HFFc6 (cell line): Measurements from ENCODE around the gene TLE5. TPM values are rescaled to one million over a fixed set of nuclear protein-coding genes. Genes with fewer than 3 reads are reported as not detected.

Source experiments
- DNase-seq: peaks from one replicate; pipeline ENCODE4 v3.0.0-alpha.2; 2018
- H3K27ac Mint-ChIP-seq: 2 replicates; pipeline ENCODE4 v1.8.0; 2020; ENCODE audit warnings: mild to moderate bottlenecking, mixed read lengths
- H3K27me3 Mint-ChIP-seq: 2 replicates; pipeline ENCODE4 v1.8.0; 2021; ENCODE audit warnings: mild to moderate bottlenecking, moderate library complexity, mixed read lengths; ENCODE audit not compliant: insufficient read depth
- H3K36me3 Mint-ChIP-seq: 2 replicates; pipeline ENCODE4 v1.8.0; 2021; ENCODE audit warnings: low read depth, mixed read lengths
- H3K4me1 Mint-ChIP-seq: 2 replicates; pipeline ENCODE4 v1.8.0; 2020; ENCODE audit warnings: low read depth, mixed read lengths
- H3K4me3 Mint-ChIP-seq: 2 replicates; pipeline ENCODE4 v1.8.0; 2020; ENCODE audit warnings: mild to moderate bottlenecking, moderate library complexity, mixed read lengths
- H3K9me3 Mint-ChIP-seq: 2 replicates; pipeline ENCODE4 v1.8.0; 2020; ENCODE audit warnings: mild to moderate bottlenecking, mixed read lengths
- CTCF ChIP-seq: fragments of 200-600 bp; sonication (generic); IDR thresholded peaks from 2 replicates; pipeline ENCODE4 v1.5.0; 2021; ENCODE audit warnings: antibody characterized with exemption, mild to moderate bottlenecking
- total RNA-seq, 6 experiments: library from RNA; stranded (reverse); fragmentation: NEBNext Ultra II Directional; extraction: Animal tissue kit (Norgen Biotek cat#: 25700); gene quantifications; 2 replicates in 1 of 6; 3 replicates in 5 of 6; pipeline ENCODE4 v1.2.3, GENCODE V29; 2021

The TLE5 gene
- total RNA-seq, 6 experiments from 2014 or later, result 332 to 383 (median 356) TPM

DNA sequence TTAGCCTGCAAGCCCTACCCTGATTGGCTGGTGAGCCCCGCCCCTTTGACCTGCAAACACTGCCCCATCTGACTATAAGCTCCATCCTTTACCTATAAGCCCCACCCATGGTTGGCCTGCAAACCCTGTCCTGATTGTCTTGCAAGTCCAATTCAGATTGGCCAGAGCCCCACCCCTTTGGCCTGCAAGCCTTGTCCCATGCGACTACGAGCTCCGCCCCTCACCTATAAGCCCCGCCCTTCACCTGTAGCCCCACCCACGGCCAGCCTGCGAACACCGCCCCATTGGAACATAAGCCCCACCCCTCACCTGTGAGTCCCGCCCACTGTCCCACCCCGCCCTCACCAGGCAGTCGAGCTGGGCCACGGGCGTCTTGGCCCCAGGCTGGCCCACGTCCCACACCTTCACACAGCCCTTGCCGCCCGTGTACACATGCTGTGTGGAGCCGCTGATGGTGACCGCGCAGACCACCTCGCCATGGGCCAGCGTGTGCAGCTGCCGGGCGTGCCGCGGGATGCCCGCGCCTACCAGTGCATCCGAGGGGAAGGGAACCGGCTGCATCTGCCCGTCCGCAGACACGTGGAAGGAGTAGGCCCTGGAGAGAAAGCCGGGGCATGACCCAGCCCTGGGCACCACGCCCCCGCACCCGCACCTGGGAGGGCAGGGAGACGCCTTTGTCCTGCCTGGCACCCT lies 56.1 kb downstream of the TLE5 start:
- Mint-ChIP-seq H3K4me1 (no peaks in the 10 kb centered on the region), H3K4me3 (no peak overlapping the region), H3K27ac (no peak overlapping the region), H3K36me3 (no peaks in the 10 kb centered on the region), H3K9me3 (no peaks in the 10 kb centered on the region), H3K27me3 (peaks cover 24% of the 10 kb centered on the region)
- DNase-seq, result no peak
- TF ChIP-seq CTCF, result no peak

GRCh38 chr19:3005345-3005744 lies 57.0 kb downstream of the TLE5 start:
- Mint-ChIP-seq H3K9me3 (no peaks in the 10 kb centered on the region), H3K27me3 (peaks cover 24% of the 10 kb centered on the region), H3K36me3 (no peaks in the 10 kb centered on the region), H3K4me1 (no peaks in the 10 kb centered on the region), H3K27ac (no peak overlapping the region), H3K4me3 (no peak overlapping the region)
- no peak for DNase-seq
- TF ChIP-seq CTCF, result no peak

GRCh38 chr19:3004522-3004921 lies 57.8 kb downstream of the TLE5 start:
- no peak for TF ChIP-seq CTCF
- no peak for DNase-seq
- no peak overlapping the region for H3K4me3 Mint-ChIP-seq
- no peaks in the 10 kb centered on the region for H3K9me3 Mint-ChIP-seq
- no peak overlapping the region for H3K27ac Mint-ChIP-seq
- H3K4me1 Mint-ChIP-seq, result no peaks in the 10 kb centered on the region
- no peaks in the 10 kb centered on the region for H3K36me3 Mint-ChIP-seq
- peaks cover 24% of the 10 kb centered on the region for H3K27me3 Mint-ChIP-seq

GRCh38 chr19:3003046-3003445 lies 59.2 kb downstream of the TLE5 start:
- Mint-ChIP-seq H3K9me3 (peaks cover 6% of the 10 kb centered on the region), H3K4me1 (no peaks in the 10 kb centered on the region), H3K27ac (no peak overlapping the region), H3K27me3 (peaks cover 22% of the 10 kb centered on the region), H3K36me3 (no peaks in the 10 kb centered on the region), H3K4me3 (no peak overlapping the region)
- TF ChIP-seq CTCF, result no peak
- DNase-seq, result no peak

Other genes starting within 250 kb of the TLE5 start
- gene ZNF554, start 242.6 kb downstream of the TLE5 start, total RNA-seq, result 1 to 10 TPM; 1.6 to 2.4 (median 2.2) TPM
- gene ZNF555, start 221.0 kb downstream of the TLE5 start, total RNA-seq, result 1 to 10 TPM; 3.7 to 5.6 (median 3.8) TPM
- gene ZNF556, start 195.2 kb downstream of the TLE5 start, total RNA-seq, result not detected
- gene ZNF57, start 161.6 kb downstream of the TLE5 start, total RNA-seq, result 1 to 10 TPM; 1.7 to 2.4 (median 1.8) TPM
- 1 to 10 TPM; 1.7 to 2.6 (median 2.2) TPM for gene ZNF77, start 117.5 kb downstream of the TLE5 start, total RNA-seq
- 1 to 10 TPM in 5 of 6 experiments, under 1 TPM in 1; 0.82 to 3.0 (median 1.2) TPM for gene TLE6, start 84.9 kb downstream of the TLE5 start, total RNA-seq
- under 1 TPM in 4 of 6 experiments, not detected in 2; 0.15 to 0.67 (median 0.46) TPM for gene TLE2, start 33.2 kb downstream of the TLE5 start, total RNA-seq
- 10 to 100 TPM; 72.0 to 86.0 (median 77.6) TPM for gene GNA11, start 31.9 kb upstream of the TLE5 start, total RNA-seq
- gene GNA15, start 73.5 kb upstream of the TLE5 start, total RNA-seq, result not detected
- gene S1PR4, start 116.3 kb upstream of the TLE5 start, total RNA-seq, result not detected
- 100 to 1,000 TPM in 4 of 6 experiments, 10 to 100 TPM in 2; 98.1 to 130 (median 106) TPM for gene NCLN, start 123.4 kb upstream of the TLE5 start, total RNA-seq
- under 1 TPM in 3 of 6 experiments, not detected in 3; 0.20 to 0.46 (median 0.30) TPM for gene CELF5, start 162.2 kb upstream of the TLE5 start, total RNA-seq